ENCODE measurements around the gene AFAP1.

The AFAP1 gene

DNA sequence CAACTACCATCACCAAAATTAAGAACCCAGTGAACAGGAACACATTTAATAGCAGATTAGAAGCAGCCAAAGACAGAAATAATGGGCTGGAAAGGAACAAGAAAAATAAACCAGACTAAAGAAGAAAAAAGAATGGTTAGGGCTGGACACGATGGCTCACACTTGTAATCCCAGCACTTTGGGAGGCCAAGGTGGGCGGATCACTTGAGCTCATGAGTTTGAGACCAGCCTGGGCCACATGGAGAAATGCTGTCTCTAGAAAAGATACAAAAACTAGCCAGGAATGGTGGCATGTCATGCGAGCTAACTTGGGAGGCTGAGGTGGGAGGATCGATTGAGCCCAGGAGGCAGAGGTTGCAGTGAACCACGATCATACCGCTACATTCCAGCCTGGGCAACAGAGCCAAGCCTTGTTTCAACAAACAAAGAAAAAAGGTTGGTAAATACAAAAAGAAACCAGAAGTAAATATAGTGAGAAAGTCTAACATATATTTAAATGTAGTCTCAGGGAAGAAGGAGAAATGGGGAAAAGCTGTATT is 102.0 kb downstream of the AFAP1 start:
- CTCF ChIA-PET, result interaction anchor here (0.8 to 1.8 kb wide), 8 partner anchors 9 to 35 kb away, joined by 3 to 7 read pairs (median 4); no protein-coding TSS in a partner anchor
- 100% methylated on average over 4 of the region's 6 CpGs for WGBS (ENCODE audit: insufficient coverage)
- Histone ChIP-seq H3K4me1 (ENCODE audit: control extremely low read depth in 1 of 4, control insufficient read depth in 4 of 4, insufficient read depth in 4 of 4, low read length in 3 of 4) (peaks cover 0 to 1% (median 0%) of the 10 kb centered on the region in 4 experiments), H3K9me3 (ENCODE audit: control extremely low read depth in 1 of 5, control insufficient read depth in 4 of 5, insufficient read depth in 2 of 5, low read depth in 1 of 5, low read length in 4 of 5) (no peaks in the 10 kb centered on the region), H3K4me3 (ENCODE audit: control insufficient read depth in 1 of 7, extremely low read depth in 1 of 7, insufficient read depth in 4 of 7, low read depth in 2 of 7, low read length in 6 of 7) (no peak overlapping the region), H3K27me3 (replicated peaks in 2 of 5; ENCODE audit: control insufficient read depth in 4 of 5, insufficient read depth in 5 of 5, low read length in 4 of 5) (peaks cover 0 to 8% (median 4%) of the 10 kb centered on the region in 5 experiments), H3K36me3 (ENCODE audit: control insufficient read depth in 4 of 4, insufficient read depth in 4 of 4, low read length in 3 of 4) (no peaks in the 10 kb centered on the region), H3K27ac (ENCODE audit: insufficient read depth in 1 of 2, low read depth in 1 of 2, low read length in 2 of 2, poor library complexity in 1 of 2, severe bottlenecking in 2 of 2) (no peak overlapping the region)
- DNase-seq, result peak in 2 of 3 donors; percentile 23 to 37
- POLR2A ChIA-PET, result interaction anchor here (1.1 kb wide), 1 partner anchor 9 kb away, joined by 5 read pairs; no protein-coding TSS in a partner anchor

DNA sequence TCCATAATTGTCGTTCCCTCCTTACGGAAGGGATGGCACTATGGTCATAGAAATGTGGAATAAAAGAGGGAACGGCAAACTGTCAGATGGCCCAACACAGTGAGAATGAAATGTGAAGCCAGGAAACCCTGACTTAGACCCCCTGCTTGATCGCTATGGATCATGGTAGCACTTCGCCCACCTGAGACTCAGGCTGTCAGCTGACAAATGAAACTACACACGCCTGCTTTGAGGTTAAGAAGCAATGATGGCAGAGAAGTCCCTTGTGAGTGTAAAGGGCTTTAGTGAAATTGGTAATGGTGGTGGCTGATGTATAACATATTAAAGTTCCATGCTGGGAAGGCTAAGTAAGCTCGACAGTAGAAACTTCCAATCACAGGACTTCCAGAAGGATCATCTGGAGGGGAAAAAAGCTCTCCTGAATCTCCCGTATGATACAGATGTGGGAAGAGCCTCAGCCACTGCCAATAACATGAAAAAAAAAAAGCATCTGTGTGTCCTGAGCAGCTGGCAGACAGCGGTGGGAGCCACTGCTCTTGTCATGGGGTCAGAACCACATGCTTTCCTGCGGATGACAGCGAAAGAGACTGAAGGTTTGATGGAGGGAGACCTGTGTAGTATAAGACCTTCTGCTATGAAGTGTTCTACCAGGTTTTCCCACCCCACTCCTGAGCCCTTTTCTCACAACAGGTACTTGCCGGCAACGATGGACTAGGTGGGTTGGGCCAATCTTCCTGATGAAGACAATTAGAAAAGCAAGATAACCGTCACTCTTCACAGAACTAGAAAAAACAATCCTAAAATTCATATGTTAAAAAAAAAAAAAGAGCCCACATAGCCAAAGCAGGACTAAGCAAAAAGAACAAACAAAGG is 107.6 kb downstream of the AFAP1 start:
- no peaks in the 10 kb centered on the region for H3K36me3 ChIP-seq (ENCODE audit: control insufficient read depth in 4 of 4, insufficient read depth in 4 of 4, low read length in 3 of 4)
- CTCF ChIA-PET, result interaction anchor here (0.8 to 1.6 kb wide), 5 partner anchors 9 to 45 kb away, joined by 3 to 6 read pairs (median 4); no protein-coding TSS in a partner anchor

DNA sequence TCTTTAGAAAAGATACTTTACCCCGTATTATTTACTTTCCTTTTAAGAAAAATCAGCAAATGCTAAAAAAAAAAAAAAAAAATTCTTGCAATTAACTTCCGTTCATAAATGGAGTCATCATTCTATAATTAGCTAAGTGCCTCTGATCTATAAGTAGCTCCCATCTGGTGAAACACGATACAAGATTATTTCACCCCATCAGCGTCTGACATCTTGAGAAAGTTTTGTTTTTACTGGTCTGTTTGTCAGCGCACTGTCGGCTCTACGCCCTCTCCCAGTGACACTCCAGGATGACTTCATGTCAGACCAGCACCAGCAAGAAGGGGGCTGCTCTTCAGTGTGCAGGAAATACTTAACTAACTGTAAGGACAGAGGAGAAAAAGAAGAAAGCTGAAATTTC is 108.3 kb downstream of the AFAP1 start:
- CTCF ChIA-PET, result interaction anchor here (0.8 to 1.6 kb wide), 5 partner anchors 8 to 45 kb away, joined by 3 to 6 read pairs (median 4); no protein-coding TSS in a partner anchor
- Histone ChIP-seq H3K4me3 (ENCODE audit: control insufficient read depth in 1 of 7, extremely low read depth in 1 of 7, insufficient read depth in 4 of 7, low read depth in 2 of 7, low read length in 6 of 7) (no peak overlapping the region), H3K9me3 (ENCODE audit: control extremely low read depth in 1 of 5, control insufficient read depth in 4 of 5, insufficient read depth in 2 of 5, low read depth in 1 of 5, low read length in 4 of 5) (no peaks in the 10 kb centered on the region), H3K27ac (ENCODE audit: insufficient read depth in 1 of 2, low read depth in 1 of 2, low read length in 2 of 2, poor library complexity in 1 of 2, severe bottlenecking in 2 of 2) (no peak overlapping the region), H3K27me3 (replicated peaks in 2 of 5; ENCODE audit: control insufficient read depth in 4 of 5, insufficient read depth in 5 of 5, low read length in 4 of 5) (peaks cover 0 to 8% (median 2%) of the 10 kb centered on the region in 5 experiments), H3K4me1 (ENCODE audit: control extremely low read depth in 1 of 4, control insufficient read depth in 4 of 4, insufficient read depth in 4 of 4, low read length in 3 of 4) (peaks cover 6 to 26% (median 14%) of the 10 kb centered on the region in 4 experiments), H3K36me3 (ENCODE audit: control insufficient read depth in 4 of 4, insufficient read depth in 4 of 4, low read length in 3 of 4) (no peaks in the 10 kb centered on the region)
- WGBS (ENCODE audit: insufficient coverage), result 88% methylated on average over 1 of the region's 7 CpGs
- peak in 1 of 3 donors; percentile 30 for DNase-seq
- POLR2A ChIA-PET, result no interaction called here

More for the DNA sequence above, 107.6 kb downstream of the AFAP1 start:
- peaks cover 6 to 26% (median 14%) of the 10 kb centered on the region in 4 experiments for H3K4me1 ChIP-seq (ENCODE audit: control extremely low read depth in 1 of 4, control insufficient read depth in 4 of 4, insufficient read depth in 4 of 4, low read length in 3 of 4)
- no peak overlapping the region for H3K4me3 ChIP-seq (ENCODE audit: control insufficient read depth in 1 of 7, extremely low read depth in 1 of 7, insufficient read depth in 4 of 7, low read depth in 2 of 7, low read length in 6 of 7)
- H3K27ac ChIP-seq (ENCODE audit: insufficient read depth in 1 of 2, low read depth in 1 of 2, low read length in 2 of 2, poor library complexity in 1 of 2, severe bottlenecking in 2 of 2), result no peak overlapping the region
- H3K9me3 ChIP-seq (ENCODE audit: control extremely low read depth in 1 of 5, control insufficient read depth in 4 of 5, insufficient read depth in 2 of 5, low read depth in 1 of 5, low read length in 4 of 5), result no peaks in the 10 kb centered on the region
- POLR2A ChIA-PET, result no interaction called here
- 97% methylated on average over 12 of the region's 14 CpGs for WGBS (ENCODE audit: insufficient coverage)
- peaks cover 0 to 8% (median 0%) of the 10 kb centered on the region in 5 experiments for H3K27me3 ChIP-seq (replicated peaks in 2 of 5; ENCODE audit: control insufficient read depth in 4 of 5, insufficient read depth in 5 of 5, low read length in 4 of 5)
- no peak for DNase-seq

DNA sequence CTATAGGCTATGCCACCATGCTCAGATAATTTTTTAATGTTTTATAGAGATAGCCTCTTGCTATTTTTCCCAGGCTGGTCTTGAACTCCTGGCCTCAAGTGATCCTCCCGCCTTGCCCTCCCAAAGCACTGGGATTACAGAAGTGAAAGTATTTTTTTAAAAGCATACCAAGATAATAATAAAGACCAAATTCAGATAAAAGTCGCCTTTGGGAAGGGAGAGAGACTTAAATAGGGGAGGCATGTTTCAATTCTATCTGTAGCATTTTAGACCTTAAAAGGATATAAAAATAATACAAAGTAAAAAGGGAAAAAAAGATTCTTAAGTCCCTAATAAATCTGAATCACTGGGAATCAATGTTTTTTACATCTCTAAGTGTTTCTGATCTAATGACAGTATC is 108.9 kb downstream of the AFAP1 start:
- ChIA-PET POLR2A (no interaction called here), CTCF (interaction anchor here (1.0 to 1.6 kb wide), 2 partner anchors 13 to 26 kb away, joined by 3 to 5 read pairs; no protein-coding TSS in a partner anchor)
- no peak overlapping the region for H3K27ac ChIP-seq (ENCODE audit: insufficient read depth in 1 of 2, low read depth in 1 of 2, low read length in 2 of 2, poor library complexity in 1 of 2, severe bottlenecking in 2 of 2)
- no CpG with 5 or more reads among the region's 2 CpGs for WGBS (ENCODE audit: insufficient coverage)
- peaks cover 0 to 12% (median 3%) of the 10 kb centered on the region in 5 experiments for H3K27me3 ChIP-seq (replicated peaks in 2 of 5; ENCODE audit: control insufficient read depth in 4 of 5, insufficient read depth in 5 of 5, low read length in 4 of 5)
- no peak for DNase-seq
- peaks cover 6 to 26% (median 14%) of the 10 kb centered on the region in 4 experiments for H3K4me1 ChIP-seq (ENCODE audit: control extremely low read depth in 1 of 4, control insufficient read depth in 4 of 4, insufficient read depth in 4 of 4, low read length in 3 of 4)
- H3K9me3 ChIP-seq (ENCODE audit: control extremely low read depth in 1 of 5, control insufficient read depth in 4 of 5, insufficient read depth in 2 of 5, low read depth in 1 of 5, low read length in 4 of 5), result no peaks in the 10 kb centered on the region
- no peaks in the 10 kb centered on the region for H3K36me3 ChIP-seq (ENCODE audit: control insufficient read depth in 4 of 4, insufficient read depth in 4 of 4, low read length in 3 of 4)
- H3K4me3 ChIP-seq (ENCODE audit: control insufficient read depth in 1 of 7, extremely low read depth in 1 of 7, insufficient read depth in 4 of 7, low read depth in 2 of 7, low read length in 6 of 7), result no peak overlapping the region

DNA sequence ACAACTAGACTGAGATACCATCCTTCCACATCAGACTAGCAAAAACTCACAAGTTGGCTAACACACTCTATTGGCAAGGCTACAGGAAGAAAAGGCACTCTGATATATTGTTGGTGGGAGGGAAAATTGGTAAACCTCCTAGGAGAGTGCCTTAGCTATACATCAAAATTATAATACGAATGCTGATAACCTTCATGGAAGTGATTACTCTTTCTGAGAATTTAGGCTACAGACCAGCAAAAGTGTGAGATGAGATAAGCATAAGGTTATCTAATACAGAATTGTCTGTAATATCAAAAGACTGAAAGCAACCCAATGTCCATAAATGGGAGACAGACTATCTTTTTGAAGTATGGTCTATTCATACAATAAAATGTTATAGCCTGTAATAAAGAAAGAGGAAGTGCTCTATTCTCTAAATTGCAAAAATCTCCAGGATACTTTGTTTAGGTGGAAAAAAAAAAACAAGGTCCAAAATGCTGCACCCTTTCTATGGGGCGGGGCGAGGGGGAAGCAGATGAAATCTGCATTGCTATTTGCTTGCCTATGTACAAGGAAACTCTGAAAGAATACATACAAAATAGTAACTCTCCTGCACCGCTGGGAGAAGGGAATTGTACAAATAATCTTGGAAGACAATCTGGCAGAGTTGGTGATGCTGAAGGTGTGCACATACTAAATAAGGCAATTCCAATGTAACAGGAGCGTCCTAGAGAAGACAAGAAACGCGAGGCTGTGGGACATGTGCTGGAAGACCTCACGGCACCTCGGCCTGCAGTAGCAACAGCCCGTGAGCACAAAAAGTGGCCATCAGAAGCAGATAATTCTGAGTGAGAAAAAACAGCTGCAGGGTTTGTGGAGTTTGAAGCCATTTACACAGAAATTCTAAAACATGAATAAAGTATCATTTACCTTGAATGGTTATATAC is 109.7 kb downstream of the AFAP1 start:
- WGBS (ENCODE audit: insufficient coverage), result 100% methylated on average over 8 of the region's 10 CpGs
- H3K36me3 ChIP-seq (ENCODE audit: control insufficient read depth in 4 of 4, insufficient read depth in 4 of 4, low read length in 3 of 4), result no peaks in the 10 kb centered on the region
- no peak for DNase-seq
- H3K9me3 ChIP-seq (ENCODE audit: control extremely low read depth in 1 of 5, control insufficient read depth in 4 of 5, insufficient read depth in 2 of 5, low read depth in 1 of 5, low read length in 4 of 5), result no peaks in the 10 kb centered on the region
- POLR2A ChIA-PET, result no interaction called here
- H3K4me3 ChIP-seq (ENCODE audit: control insufficient read depth in 1 of 7, extremely low read depth in 1 of 7, insufficient read depth in 4 of 7, low read depth in 2 of 7, low read length in 6 of 7), result no peak overlapping the region
- peaks cover 6 to 26% (median 14%) of the 10 kb centered on the region in 4 experiments for H3K4me1 ChIP-seq (ENCODE audit: control extremely low read depth in 1 of 4, control insufficient read depth in 4 of 4, insufficient read depth in 4 of 4, low read length in 3 of 4)
- H3K27ac ChIP-seq (ENCODE audit: insufficient read depth in 1 of 2, low read depth in 1 of 2, low read length in 2 of 2, poor library complexity in 1 of 2, severe bottlenecking in 2 of 2), result no peak overlapping the region
- CTCF ChIA-PET, result interaction anchor here (1.0 kb wide), 1 partner anchor 14 kb away, joined by 3 read pairs; no protein-coding TSS in a partner anchor
- peaks cover 0 to 12% (median 3%) of the 10 kb centered on the region in 5 experiments for H3K27me3 ChIP-seq (replicated peaks in 2 of 5; ENCODE audit: control insufficient read depth in 4 of 5, insufficient read depth in 5 of 5, low read length in 4 of 5)

DNA sequence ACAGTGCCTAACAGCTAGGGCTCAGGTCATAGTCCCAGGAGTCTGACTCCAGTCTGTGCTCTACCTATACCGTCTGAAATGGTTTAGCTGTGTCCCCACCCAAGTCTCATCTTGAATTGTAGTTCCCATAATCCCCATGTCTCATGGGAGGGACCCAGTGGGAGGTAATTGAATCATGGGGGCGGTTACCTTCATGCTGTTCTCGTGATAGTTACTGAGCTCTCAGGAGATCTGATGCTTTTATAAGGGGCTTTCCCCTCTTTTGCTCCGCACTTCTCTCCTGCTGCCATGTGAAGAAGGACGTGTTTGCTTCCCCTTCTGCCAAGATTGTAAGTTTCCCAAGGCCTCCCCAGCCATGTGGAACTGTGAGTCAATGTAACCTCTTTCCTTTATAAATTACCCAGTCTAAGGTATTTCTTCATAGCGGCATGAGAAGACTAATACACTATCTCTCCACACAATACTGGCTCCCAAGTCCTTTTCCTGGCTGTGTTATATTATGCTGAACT is 110.8 kb downstream of the AFAP1 start:
- 100% methylated on average over 5 of the region's 6 CpGs for WGBS (ENCODE audit: insufficient coverage)
- DNase-seq, result peak in 1 of 3 donors; percentile 53
- Histone ChIP-seq H3K4me3 (ENCODE audit: control insufficient read depth in 1 of 7, extremely low read depth in 1 of 7, insufficient read depth in 4 of 7, low read depth in 2 of 7, low read length in 6 of 7) (peak overlapping the region in 1 of 7 experiments; percentile 31), H3K27ac (ENCODE audit: insufficient read depth in 1 of 2, low read depth in 1 of 2, low read length in 2 of 2, poor library complexity in 1 of 2, severe bottlenecking in 2 of 2) (no peak overlapping the region), H3K4me1 (ENCODE audit: control extremely low read depth in 1 of 4, control insufficient read depth in 4 of 4, insufficient read depth in 4 of 4, low read length in 3 of 4) (peaks cover 6 to 26% (median 14%) of the 10 kb centered on the region in 4 experiments), H3K9me3 (ENCODE audit: control extremely low read depth in 1 of 5, control insufficient read depth in 4 of 5, insufficient read depth in 2 of 5, low read depth in 1 of 5, low read length in 4 of 5) (no peaks in the 10 kb centered on the region), H3K36me3 (ENCODE audit: control insufficient read depth in 4 of 4, insufficient read depth in 4 of 4, low read length in 3 of 4) (no peaks in the 10 kb centered on the region), H3K27me3 (replicated peaks in 2 of 5; ENCODE audit: control insufficient read depth in 4 of 5, insufficient read depth in 5 of 5, low read length in 4 of 5) (peaks cover 0 to 20% (median 3%) of the 10 kb centered on the region in 5 experiments)
- ChIA-PET CTCF (interaction anchor here (0.9 to 4.0 kb wide), 5 partner anchors 9 to 27 kb away, joined by 3 to 25 read pairs (median 7); no protein-coding TSS in a partner anchor), POLR2A (interaction anchor here (1.0 to 1.1 kb wide), 3 partner anchors 9 to 15 kb away, joined by 4 to 5 read pairs (median 4); no protein-coding TSS in a partner anchor)
